ENCODE results near the gene RIMBP3C. TPM values are rescaled to one million over a fixed set of nuclear protein-coding genes. Genes with fewer than 3 reads are reported as not detected.

The RIMBP3C gene
- total RNA-seq, 4 donors from 2014 or later, result not detected

Small RNA genes within 50 kb of the gene (small RNA-seq; reads per million reads assigned to genes)
- gene RF00492 (0 reads per million in 4 donors), gene RN7SKP221 (0 reads per million in 4 donors)

Other genes starting within 250 kb of the RIMBP3C start
- not detected for gene RIMBP3B, start 167.7 kb downstream of the RIMBP3C start, total RNA-seq
- 1 to 10 TPM; 3.3 to 5.2 (median 4.6) TPM for gene HIC2, start 134.1 kb downstream of the RIMBP3C start, total RNA-seq
- gene TMEM191C, start 84.1 kb downstream of the RIMBP3C start, total RNA-seq, result 10 to 100 TPM in 1 of 4 donors, 1 to 10 TPM in 1, under 1 TPM in 2; 0.22 to 13.8 (median 4.7) TPM
- gene UBE2L3, start 16.3 kb upstream of the RIMBP3C start, total RNA-seq, result 10 to 100 TPM; 34.7 to 53.8 (median 44.7) TPM
- 10 to 100 TPM; 34.1 to 53.8 (median 39.6) TPM for gene YDJC, start 78.6 kb upstream of the RIMBP3C start, total RNA-seq
- gene CCDC116, start 81.3 kb upstream of the RIMBP3C start, total RNA-seq, result 1 to 10 TPM in 1 of 4 donors, not detected in 3; 1.9 TPM
- gene SDF2L1, start 90.8 kb upstream of the RIMBP3C start, total RNA-seq, result 10 to 100 TPM; 19.6 to 29.7 (median 24.6) TPM
- 10 to 100 TPM; 20.9 to 53.6 (median 49.7) TPM for gene PPIL2, start 114.6 kb upstream of the RIMBP3C start, total RNA-seq
- 1 to 10 TPM in 3 of 4 donors, under 1 TPM in 1; 0.53 to 8.5 (median 3.0) TPM for gene YPEL1, start 184.3 kb upstream of the RIMBP3C start, total RNA-seq